Neural progenitor cell (in vitro differentiated cells): ENCODE measurements around the gene LRP1B. TPM values are rescaled to one million over a fixed set of nuclear protein-coding genes. Genes with fewer than 3 reads are reported as not detected.

Experiments
- DNase-seq: peaks from one replicate; pipeline ENCODE4 v3.0.0-alpha.2; 2016; ENCODE audit warnings: low spot score
- H2AFZ ChIP-seq: fragments of 200-600 bp; sonication (generic); replicated peaks from 2 replicates; pipeline ENCODE4 v1.6.1; 2016; ENCODE audit warnings: antibody characterized with exemption
- H3F3A ChIP-seq: fragments of 200-600 bp; sonication (generic); 2 replicates; pipeline ENCODE4 v1.6.1; 2016; ENCODE audit warnings: antibody characterized with exemption, low read depth
- H3K27ac ChIP-seq: fragments of 200-600 bp; sonication (generic); 2 replicates; pipeline ENCODE4 v1.5.1; 2016; ENCODE audit warnings: mild to moderate bottlenecking
- H3K27me3 ChIP-seq: fragments of 200-600 bp; sonication (generic); 2 replicates; pipeline ENCODE4 v1.6.1; 2016; ENCODE audit warnings: mild to moderate bottlenecking, moderate library complexity
- H3K36me3 ChIP-seq: fragments of 200-600 bp; sonication (generic); 2 replicates; pipeline ENCODE4 v1.5.1; 2016
- H3K4me1 ChIP-seq: fragments of 200-600 bp; sonication (generic); 2 replicates; pipeline ENCODE4 v1.6.1; 2016; ENCODE audit warnings: mixed run types
- H3K4me2 ChIP-seq: fragments of 200-600 bp; sonication (generic); 2 replicates; pipeline ENCODE4 v1.6.1; 2016
- H3K4me3 ChIP-seq: fragments of 200-600 bp; sonication (generic); 2 replicates; pipeline ENCODE4 v1.5.1; 2016
- H3K79me2 ChIP-seq: fragments of 200-600 bp; sonication (generic); 2 replicates; pipeline ENCODE4 v1.6.1; 2016; ENCODE audit warnings: low read depth
- H3K9ac ChIP-seq: fragments of 200-600 bp; sonication (generic); 2 replicates; pipeline ENCODE4 v1.6.1; 2016
- H3K9me3 ChIP-seq: fragments of 200-600 bp; sonication (generic); 2 replicates; pipeline ENCODE4 v1.5.1; 2016; ENCODE audit warnings: low read depth
- H4K20me1 ChIP-seq: fragments of 200-600 bp; sonication (generic); 2 replicates; pipeline ENCODE4 v1.6.1; 2016; ENCODE audit warnings: low read depth
- H3K27ac Mint-ChIP-seq: 3 replicates; pipeline ENCODE4 v1.8.0; 2021; ENCODE audit warnings: mixed read lengths
- H3K27me3 Mint-ChIP-seq: 2 replicates; pipeline ENCODE4 v1.8.0; 2022; ENCODE audit warnings: low read depth, mild to moderate bottlenecking, inconsistent platforms, moderate library complexity, mixed read lengths; ENCODE audit not compliant: insufficient read depth
- H3K36me3 Mint-ChIP-seq: 3 replicates; pipeline ENCODE4 v1.8.0; 2021; ENCODE audit warnings: mixed read lengths
- H3K4me1 Mint-ChIP-seq: 3 replicates; pipeline ENCODE4 v1.8.0; 2021; ENCODE audit warnings: mixed read lengths
- H3K4me3 Mint-ChIP-seq: 3 replicates; pipeline ENCODE4 v1.8.0; 2021; ENCODE audit warnings: mild to moderate bottlenecking, moderate library complexity, mixed read lengths
- H3K9me3 Mint-ChIP-seq: 3 replicates; pipeline ENCODE4 v1.8.0; 2020; ENCODE audit warnings: mixed read lengths
- CTCF ChIP-seq: fragments of 200-600 bp; sonication (generic); IDR thresholded peaks from 2 replicates; pipeline ENCODE4 v1.5.1; 2017; ENCODE audit warnings: antibody characterized with exemption, mild to moderate bottlenecking
- EZH2 ChIP-seq: fragments of 200-600 bp; sonication (generic); IDR thresholded peaks from 2 replicates; pipeline ENCODE4 v1.6.1; 2017; ENCODE audit warnings: antibody characterized with exemption, mild to moderate bottlenecking, moderate library complexity
- EZH2phosphoT487 ChIP-seq: fragments of 200-600 bp; sonication (generic); IDR thresholded peaks from 2 replicates; pipeline ENCODE4 v1.6.1; 2017; ENCODE audit warnings: antibody characterized with exemption
- total RNA-seq: library from RNA; depleted of rRNA; stranded (reverse); fragments of >200 nt; gene quantifications from 2 replicates; pipeline ENCODE4 v1.2.3, GENCODE V29; 2015; ENCODE audit warnings: low replicate concordance

LRP1B gene
- total RNA-seq, 1 donor from 2014 or later, result not detected

GRCh38 chr2:141579071-141579470, 551.7 kb downstream of the LRP1B start:
- no peaks in the 10 kb centered on the region for H3K27me3 ChIP-seq
- no peak for DNase-seq
- no peaks in the 10 kb centered on the region for H3K9me3 ChIP-seq
- no peaks in the 10 kb centered on the region for H3K36me3 Mint-ChIP-seq
- H3K4me1 Mint-ChIP-seq, result no peaks in the 10 kb centered on the region
- no peaks in the 10 kb centered on the region for H3K27me3 Mint-ChIP-seq
- H3K27ac ChIP-seq, result no peak overlapping the region
- no peaks in the 10 kb centered on the region for H3F3A ChIP-seq
- no peaks in the 10 kb centered on the region for H3K79me2 ChIP-seq
- H2AFZ ChIP-seq, result no peak overlapping the region
- no peak overlapping the region for H3K9ac ChIP-seq
- no peak overlapping the region for H3K4me3 ChIP-seq
- no peak overlapping the region for H3K27ac Mint-ChIP-seq
- H3K4me2 ChIP-seq, result no peak overlapping the region
- no peaks in the 10 kb centered on the region for H4K20me1 ChIP-seq
- no peaks in the 10 kb centered on the region for H3K36me3 ChIP-seq
- no peaks in the 10 kb centered on the region for H3K4me1 ChIP-seq
- peaks cover 11% of the 10 kb centered on the region for H3K9me3 Mint-ChIP-seq
- no peak overlapping the region for H3K4me3 Mint-ChIP-seq
- TF ChIP-seq CTCF (no peak), EZH2 (no peak), EZH2phosphoT487 (no peak)

- Mint-ChIP-seq H3K36me3 (no peaks in the 10 kb centered on the region), H3K9me3 (peaks cover 17% of the 10 kb centered on the region), H3K4me3 (no peak overlapping the region), H3K27me3 (no peaks in the 10 kb centered on the region), H3K4me1 (peaks cover 3% of the 10 kb centered on the region), H3K27ac (no peak overlapping the region)
- H4K20me1 ChIP-seq, result no peaks in the 10 kb centered on the region
- H3K36me3 ChIP-seq, result no peaks in the 10 kb centered on the region
- no peaks in the 10 kb centered on the region for H3K9me3 ChIP-seq
- H3K4me2 ChIP-seq, result no peak overlapping the region
- H3K79me2 ChIP-seq, result no peaks in the 10 kb centered on the region
- TF ChIP-seq EZH2phosphoT487 (no peak), EZH2 (no peak), CTCF (no peak)
- no peaks in the 10 kb centered on the region for H3K27me3 ChIP-seq
- no peak overlapping the region for H3K9ac ChIP-seq
- peak; percentile 60 for DNase-seq
- H3F3A ChIP-seq, result no peaks in the 10 kb centered on the region
- no peak overlapping the region for H3K4me3 ChIP-seq
- peaks cover 5% of the 10 kb centered on the region for H3K4me1 ChIP-seq
- no peak overlapping the region for H3K27ac ChIP-seq
- H2AFZ ChIP-seq, result peak overlapping the region; percentile 68
These were observed 560.2 kb downstream of the LRP1B start for GRCh38 chr2:141570474-141571131.

- Mint-ChIP-seq H3K27ac (no peak overlapping the region), H3K27me3 (no peaks in the 10 kb centered on the region)
These were observed 560.9 kb downstream of the LRP1B start for GRCh38 chr2:141569941-141570340.

More at GRCh38 chr2:141569941-141570340, 560.9 kb downstream of the LRP1B start:
- H3K79me2 ChIP-seq, result no peaks in the 10 kb centered on the region
- no peak overlapping the region for H3K27ac ChIP-seq
- Mint-ChIP-seq H3K9me3 (peaks cover 13% of the 10 kb centered on the region), H3K4me1 (peaks cover 3% of the 10 kb centered on the region), H3K36me3 (no peaks in the 10 kb centered on the region), H3K4me3 (no peak overlapping the region)
- H4K20me1 ChIP-seq, result no peaks in the 10 kb centered on the region
- H3K4me2 ChIP-seq, result no peak overlapping the region
- no peaks in the 10 kb centered on the region for H3K36me3 ChIP-seq
- no peaks in the 10 kb centered on the region for H3F3A ChIP-seq
- no peak overlapping the region for H3K9ac ChIP-seq
- H3K4me1 ChIP-seq, result peaks cover 5% of the 10 kb centered on the region
- no peak for DNase-seq
- H3K9me3 ChIP-seq, result no peaks in the 10 kb centered on the region
- H3K4me3 ChIP-seq, result no peak overlapping the region
- TF ChIP-seq CTCF, result no peak
- TF ChIP-seq EZH2phosphoT487, result no peak
- TF ChIP-seq EZH2, result no peak
- H3K27me3 ChIP-seq, result no peaks in the 10 kb centered on the region
- peak overlapping the region; percentile 68 for H2AFZ ChIP-seq
